ENCODE data around the gene SLC26A11. TPM values are rescaled to one million over a fixed set of nuclear protein-coding genes. Genes with fewer than 3 reads are reported as not detected.

The SLC26A11 gene
- total RNA-seq, 2 experiments from 2014 or later = 46.5 to 50.9 TPM

DNA sequence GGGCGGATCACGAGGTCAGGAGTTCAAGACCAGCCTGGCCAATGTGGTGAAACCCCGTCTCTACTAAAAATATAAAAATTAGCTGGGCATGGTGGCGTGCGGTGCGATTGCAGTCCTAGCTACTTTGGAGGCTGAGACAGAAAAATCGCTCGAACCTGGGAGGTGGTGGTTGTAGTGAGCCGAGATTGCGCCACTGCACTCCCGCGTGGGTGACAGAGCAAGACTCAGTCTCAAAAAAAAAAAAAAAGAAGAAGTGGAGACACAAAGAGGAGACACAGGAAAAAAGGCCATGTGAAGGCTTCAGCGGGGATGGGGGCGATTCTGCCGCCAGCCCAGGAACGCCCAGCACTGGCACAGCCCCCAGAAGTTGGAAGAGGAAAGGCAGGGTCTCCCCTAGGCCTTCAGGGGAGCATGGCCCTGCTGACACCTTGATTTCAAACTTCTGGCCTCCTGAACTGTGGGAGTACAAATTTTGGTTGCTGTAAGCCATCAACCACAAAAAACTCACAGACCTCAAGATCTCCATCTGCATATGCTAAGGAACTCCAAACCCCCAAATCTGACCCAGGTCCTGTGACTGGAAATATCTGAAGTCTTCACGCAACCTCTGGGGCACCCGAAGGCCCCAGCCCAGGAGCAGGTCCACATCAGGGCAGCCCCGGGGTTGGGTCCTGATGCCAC lies 7.1 kb upstream of the SLC26A11 start:
- TF ChIP-seq, protein P1, sequence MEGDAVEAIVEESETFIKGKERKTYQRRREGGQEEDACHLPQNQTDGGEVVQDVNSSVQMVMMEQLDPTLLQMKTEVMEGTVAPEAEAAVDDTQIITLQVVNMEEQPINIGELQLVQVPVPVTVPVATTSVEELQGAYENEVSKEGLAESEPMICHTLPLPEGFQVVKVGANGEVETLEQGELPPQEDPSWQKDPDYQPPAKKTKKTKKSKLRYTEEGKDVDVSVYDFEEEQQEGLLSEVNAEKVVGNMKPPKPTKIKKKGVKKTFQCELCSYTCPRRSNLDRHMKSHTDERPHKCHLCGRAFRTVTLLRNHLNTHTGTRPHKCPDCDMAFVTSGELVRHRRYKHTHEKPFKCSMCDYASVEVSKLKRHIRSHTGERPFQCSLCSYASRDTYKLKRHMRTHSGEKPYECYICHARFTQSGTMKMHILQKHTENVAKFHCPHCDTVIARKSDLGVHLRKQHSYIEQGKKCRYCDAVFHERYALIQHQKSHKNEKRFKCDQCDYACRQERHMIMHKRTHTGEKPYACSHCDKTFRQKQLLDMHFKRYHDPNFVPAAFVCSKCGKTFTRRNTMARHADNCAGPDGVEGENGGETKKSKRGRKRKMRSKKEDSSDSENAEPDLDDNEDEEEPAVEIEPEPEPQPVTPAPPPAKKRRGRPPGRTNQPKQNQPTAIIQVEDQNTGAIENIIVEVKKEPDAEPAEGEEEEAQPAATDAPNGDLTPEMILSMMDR (IDR thresholded peaks at IDR 0.05) = no peak
- ChIA-PET POLR2A (no interaction called here), CTCF (no interaction called here)
- peaks cover 17% of the 10 kb centered on the region for H3K4me1 Mint-ChIP-seq (ENCODE audit: low read depth)
- no peaks in the 10 kb centered on the region for H3K27me3 Mint-ChIP-seq
- Histone ChIP-seq H3K27me3 (ENCODE audit: control insufficient read depth in 1 of 2, insufficient read depth in 2 of 2, low read length in 2 of 2) (no peaks in the 10 kb centered on the region), H3K36me3 (ENCODE audit: insufficient read depth, low read length) (peaks cover 86% of the 10 kb centered on the region), H3K4me1 (ENCODE audit: insufficient read depth, low read length) (peaks cover 13% of the 10 kb centered on the region), H3K9me3 (ENCODE audit: control insufficient read depth in 1 of 2, insufficient read depth in 1 of 2, low read length in 2 of 2) (no peaks in the 10 kb centered on the region), H3K27ac (ENCODE audit: low read depth in 1 of 2, low read length in 2 of 2) (no peak overlapping the region), H3K4me3 (ENCODE audit: low read length) (no peak overlapping the region)
- DNase-seq (peak in 2 of 14 experiments; percentile 46 to 55), ATAC-seq (ENCODE audit: poor library complexity) (no peak)
- H3K36me3 Mint-ChIP-seq (ENCODE audit: low read depth) = peaks cover 71% of the 10 kb centered on the region
- intact Hi-C loops (cut with DNase I, micrococcal nuclease) = no loop called here
- no peak overlapping the region for H3K27ac Mint-ChIP-seq
- no peak overlapping the region for H3K4me3 Mint-ChIP-seq
- no peaks in the 10 kb centered on the region for H3K9me3 Mint-ChIP-seq

DNA sequence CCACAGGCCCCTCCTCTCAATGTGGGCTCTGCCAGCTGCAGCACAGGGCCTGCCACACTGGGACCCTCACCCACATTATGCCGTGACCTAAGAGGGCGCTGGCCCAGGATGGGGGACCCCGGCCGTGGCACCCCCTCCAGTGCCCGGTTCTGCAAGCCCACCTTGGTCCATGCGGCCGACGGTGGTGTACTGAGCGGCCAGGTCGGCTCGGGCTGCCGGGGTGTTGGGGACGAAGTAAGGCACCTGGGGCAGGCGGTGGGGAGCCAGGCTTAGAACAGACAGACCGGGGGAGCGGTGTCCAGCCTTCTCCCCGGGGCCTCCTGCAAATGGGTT lies 6.6 kb upstream of the SLC26A11 start:
- H3K4me3 ChIP-seq (ENCODE audit: low read length) = no peak overlapping the region
- Mint-ChIP-seq H3K9me3 (no peaks in the 10 kb centered on the region), H3K4me1 (ENCODE audit: low read depth) (peaks cover 21% of the 10 kb centered on the region), H3K36me3 (ENCODE audit: low read depth) (peaks cover 75% of the 10 kb centered on the region), H3K27ac (no peak overlapping the region), H3K4me3 (no peak overlapping the region), H3K27me3 (no peaks in the 10 kb centered on the region)
- CTCF ChIA-PET = no interaction called here
- TF ChIP-seq, protein P1 (IDR thresholded peaks at IDR 0.05) = no peak
- H3K27ac ChIP-seq (ENCODE audit: low read depth in 1 of 2, low read length in 2 of 2) = no peak overlapping the region
- H3K36me3 ChIP-seq (ENCODE audit: insufficient read depth, low read length) = peaks cover 82% of the 10 kb centered on the region
- no peak for DNase-seq
- POLR2A ChIA-PET = no interaction called here
- peaks cover 18% of the 10 kb centered on the region for H3K4me1 ChIP-seq (ENCODE audit: insufficient read depth, low read length)
- no peak for ATAC-seq (ENCODE audit: poor library complexity)
- intact Hi-C loops (cut with DNase I, micrococcal nuclease) = no loop called here
- no peaks in the 10 kb centered on the region for H3K9me3 ChIP-seq (ENCODE audit: control insufficient read depth in 1 of 2, insufficient read depth in 1 of 2, low read length in 2 of 2)
- no peaks in the 10 kb centered on the region for H3K27me3 ChIP-seq (ENCODE audit: control insufficient read depth in 1 of 2, insufficient read depth in 2 of 2, low read length in 2 of 2)

DNA sequence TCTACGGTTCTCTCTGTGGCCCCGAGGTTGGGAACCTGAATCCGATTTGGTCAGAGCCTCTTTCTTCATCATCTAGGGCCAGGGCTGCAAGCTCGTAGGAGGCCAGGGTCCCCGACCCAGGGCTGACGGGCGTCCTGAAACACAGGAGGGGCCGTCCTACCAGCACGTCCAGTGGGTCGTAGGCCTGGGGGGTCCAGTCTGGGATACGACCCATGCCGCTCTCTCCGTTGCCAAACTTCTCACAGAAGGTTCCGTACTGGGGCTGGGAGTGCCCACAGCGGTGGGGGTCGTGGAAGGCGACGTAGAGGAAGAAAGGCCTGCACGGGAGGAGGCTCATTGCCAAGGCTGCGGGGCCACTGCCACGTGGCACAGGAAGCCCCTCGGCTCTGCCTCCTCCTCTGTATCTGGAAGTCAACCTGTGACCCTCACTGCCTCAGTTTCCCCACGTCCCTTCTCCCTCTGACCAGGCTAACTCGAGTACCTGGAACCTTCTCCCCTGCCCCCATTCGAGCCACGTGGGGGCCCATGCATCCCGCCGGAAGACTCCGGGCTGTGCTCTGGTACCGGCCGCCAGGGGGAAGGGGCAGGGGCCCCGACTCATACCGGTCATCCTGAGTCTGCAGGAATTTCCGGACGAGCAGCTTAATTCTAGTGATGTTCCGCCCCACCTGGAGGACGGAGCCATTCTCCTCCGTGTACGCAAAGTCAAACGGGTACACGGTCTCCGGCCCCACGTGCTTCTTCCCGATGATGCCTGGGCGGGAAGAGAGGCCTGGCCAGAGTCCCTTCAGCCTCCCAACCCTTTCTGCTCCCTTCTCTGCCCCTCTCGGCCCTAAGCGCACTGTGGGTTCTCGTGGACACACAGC lies 6.0 kb upstream of the SLC26A11 start:
- Histone ChIP-seq H3K27ac (ENCODE audit: low read depth in 1 of 2, low read length in 2 of 2) (no peak overlapping the region), H3K4me3 (ENCODE audit: low read length) (no peak overlapping the region), H3K27me3 (ENCODE audit: control insufficient read depth in 1 of 2, insufficient read depth in 2 of 2, low read length in 2 of 2) (no peaks in the 10 kb centered on the region), H3K4me1 (ENCODE audit: insufficient read depth, low read length) (peaks cover 25% of the 10 kb centered on the region), H3K9me3 (ENCODE audit: control insufficient read depth in 1 of 2, insufficient read depth in 1 of 2, low read length in 2 of 2) (no peaks in the 10 kb centered on the region), H3K36me3 (ENCODE audit: insufficient read depth, low read length) (peaks cover 75% of the 10 kb centered on the region)
- POLR2A ChIA-PET = no interaction called here
- TF ChIP-seq, protein P1 (IDR thresholded peaks at IDR 0.05) = no peak
- DNase-seq (no peak), ATAC-seq (ENCODE audit: poor library complexity) (no peak)
- Mint-ChIP-seq H3K9me3 (no peaks in the 10 kb centered on the region), H3K27me3 (no peaks in the 10 kb centered on the region), H3K36me3 (ENCODE audit: low read depth) (peaks cover 78% of the 10 kb centered on the region), H3K27ac (no peak overlapping the region), H3K4me1 (ENCODE audit: low read depth) (peaks cover 27% of the 10 kb centered on the region), H3K4me3 (no peak overlapping the region)
- CTCF ChIA-PET = no interaction called here
- intact Hi-C loops (cut with DNase I, micrococcal nuclease) = no loop called here

Measured in CD4-positive, alpha-beta T cell (primary cell).